Urothelium cell line (cell line): ENCODE results near the gene PSD2.

Experiments
- DNase-seq: peaks from one replicate; pipeline ENCODE4 v3.0.0; 2011; ENCODE audit warnings: low spot score, mixed read lengths
- FAIRE-seq: peaks from 2 replicates; lab custom pipeline; 2011; peaks lifted over from hg19 to GRCh38; lab: Jason Lieb, UNC

PSD2 gene

DNA sequence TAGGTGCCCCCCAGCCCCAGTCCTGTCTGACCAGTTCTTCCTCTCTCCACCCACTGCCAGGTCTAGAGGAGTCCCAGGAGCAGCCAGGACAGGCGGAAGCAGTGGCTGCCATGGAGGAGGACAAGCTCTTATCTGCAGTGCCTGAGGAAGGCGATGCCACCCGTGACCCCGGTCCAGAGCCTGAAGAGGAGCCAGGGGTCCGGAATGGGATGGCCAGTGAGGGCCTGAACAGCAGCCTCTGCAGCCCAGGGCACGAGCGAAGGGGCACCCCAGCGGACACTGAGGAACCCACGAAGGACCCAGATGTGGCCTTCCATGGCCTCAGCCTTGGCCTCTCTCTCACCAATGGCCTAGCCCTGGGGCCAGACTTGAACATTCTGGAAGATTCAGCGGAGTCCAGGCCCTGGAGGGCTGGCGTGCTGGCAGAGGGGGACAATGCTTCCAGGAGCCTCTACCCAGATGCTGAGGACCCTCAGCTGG, 13.8 kb downstream of the PSD2 start:
- no peak for FAIRE-seq

DNA sequence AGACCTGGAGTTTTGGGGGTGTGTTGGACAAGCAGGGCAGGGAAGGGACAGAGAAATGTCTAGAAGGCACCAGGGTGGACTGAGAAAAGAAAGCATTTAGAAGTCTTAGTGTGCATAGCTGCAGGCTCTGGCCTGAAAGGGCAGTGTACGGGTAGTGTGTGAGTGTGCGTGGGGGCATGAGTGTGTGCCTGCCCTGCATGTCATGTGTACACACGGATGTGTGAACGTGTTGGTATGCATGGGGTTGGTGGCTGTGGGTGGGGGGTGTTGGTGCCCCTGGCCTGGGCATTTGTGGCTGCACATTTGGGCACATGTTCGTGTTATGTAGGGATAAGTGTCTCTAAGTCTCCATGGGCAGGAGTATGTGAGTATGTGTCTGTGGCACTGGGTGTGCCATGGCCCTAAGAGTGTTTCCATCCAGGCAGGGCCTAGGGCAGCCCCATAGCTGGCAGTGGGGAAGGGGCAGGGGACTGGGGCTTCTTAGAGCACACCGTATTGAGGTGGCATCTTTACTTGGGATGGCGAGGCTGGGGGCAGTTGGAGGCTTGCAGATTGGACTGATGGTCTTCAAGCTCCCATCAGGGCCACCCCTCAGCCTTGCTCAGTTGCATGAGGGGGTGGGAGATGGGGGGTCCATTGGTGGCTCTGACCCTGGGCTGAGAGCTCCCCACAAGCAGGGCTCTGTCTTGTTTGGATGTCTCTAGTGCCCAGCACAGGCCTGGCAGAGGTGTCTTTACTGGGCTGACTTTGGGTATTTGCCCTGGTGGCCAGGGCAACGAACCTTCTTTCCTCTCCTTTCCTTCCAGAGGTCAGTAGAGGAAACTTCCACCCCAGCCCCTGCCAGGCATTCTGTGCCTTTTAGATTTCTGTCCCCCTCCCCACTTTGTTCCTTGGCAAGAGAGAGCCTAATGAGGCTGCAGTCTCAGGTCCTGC, 15.0 kb downstream of the PSD2 start:
- no peak for FAIRE-seq
- no peak for DNase-seq

More for the DNA sequence above, 13.8 kb downstream of the PSD2 start:
- no peak for DNase-seq

DNA sequence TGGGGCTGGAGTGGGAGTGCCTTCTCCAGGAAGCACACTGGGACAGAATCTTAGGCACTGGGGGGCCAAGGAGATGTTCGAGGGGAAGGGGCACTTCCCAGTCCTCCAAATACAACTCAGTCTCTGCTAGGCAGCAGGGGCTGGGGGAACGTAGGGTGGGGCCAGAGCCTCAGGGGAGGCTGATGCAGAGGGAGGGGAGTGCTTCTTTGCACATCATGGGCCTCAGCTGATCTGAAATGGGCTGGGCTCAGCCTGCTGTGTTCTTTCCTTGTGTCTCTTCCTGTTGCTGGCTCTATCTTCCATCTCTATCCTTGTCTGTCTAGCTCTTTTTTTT, 15.6 kb downstream of the PSD2 start:
- no peak for FAIRE-seq
- DNase-seq, result no peak

DNA sequence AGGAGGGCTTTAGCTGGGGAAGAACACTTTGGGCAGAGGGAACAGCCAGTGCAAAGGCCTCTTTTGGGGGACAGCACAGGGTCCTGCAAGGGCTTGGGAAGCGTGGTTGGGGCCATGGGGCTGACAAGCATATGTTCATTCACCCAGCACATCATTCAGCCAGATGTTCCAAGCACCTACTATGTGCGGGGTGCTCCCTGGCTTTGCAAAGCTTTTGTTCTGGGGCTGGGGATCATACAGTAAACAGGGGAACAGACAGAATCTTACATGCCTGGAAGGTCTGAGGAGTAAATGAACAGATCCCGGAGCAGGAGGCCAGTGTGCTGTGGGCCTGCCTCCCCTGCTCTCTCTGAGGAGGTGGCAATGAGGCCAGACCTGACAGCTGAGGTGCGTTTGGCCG, 16.7 kb downstream of the PSD2 start:
- no peak for FAIRE-seq
- no peak for DNase-seq

DNA sequence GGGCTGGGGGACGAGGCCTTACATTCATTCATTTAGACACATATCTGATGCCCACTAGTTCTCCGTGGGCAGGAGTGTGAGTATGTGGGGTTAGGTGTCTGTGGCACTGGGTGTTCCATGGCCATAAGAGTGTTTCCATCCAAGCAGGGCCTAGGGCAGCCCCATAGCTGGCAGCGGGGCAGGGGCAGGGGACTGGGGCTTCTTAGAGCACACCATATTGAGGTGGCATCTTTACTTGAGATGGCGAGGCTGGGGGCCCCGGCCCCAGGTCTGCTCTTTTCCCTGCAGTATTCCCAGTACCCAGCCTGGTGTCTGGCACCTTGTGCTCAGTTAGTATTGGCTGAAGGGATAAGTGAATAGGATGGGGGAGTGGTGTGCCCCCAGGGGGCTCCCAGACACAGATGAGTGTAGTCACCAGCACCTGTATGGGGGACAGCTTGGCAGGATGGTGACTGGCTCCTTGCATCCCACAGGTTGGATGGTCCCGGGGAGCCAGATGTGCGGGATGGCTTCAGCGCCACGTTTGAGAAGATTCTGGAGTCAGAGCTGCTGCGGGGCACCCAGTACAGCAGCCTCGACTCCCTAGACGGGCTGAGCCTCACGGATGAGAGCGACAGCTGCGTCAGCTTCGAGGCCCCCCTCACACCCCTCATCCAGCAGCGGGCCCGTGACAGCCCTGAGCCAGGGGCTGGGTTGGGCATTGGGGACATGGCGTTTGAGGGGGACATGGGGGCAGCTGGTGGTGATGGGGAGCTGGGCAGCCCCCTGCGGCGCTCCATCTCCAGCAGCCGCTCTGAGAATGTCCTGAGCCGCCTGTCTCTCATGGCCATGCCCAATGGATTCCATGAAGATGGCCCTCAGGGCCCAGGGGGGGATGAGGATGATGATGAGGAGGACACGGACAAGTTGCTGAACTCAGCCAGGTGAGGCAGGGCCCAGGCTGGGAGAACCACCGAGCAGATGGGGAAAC, 17.5 kb downstream of the PSD2 start:
- no peak for DNase-seq
- FAIRE-seq, result no peak

DNA sequence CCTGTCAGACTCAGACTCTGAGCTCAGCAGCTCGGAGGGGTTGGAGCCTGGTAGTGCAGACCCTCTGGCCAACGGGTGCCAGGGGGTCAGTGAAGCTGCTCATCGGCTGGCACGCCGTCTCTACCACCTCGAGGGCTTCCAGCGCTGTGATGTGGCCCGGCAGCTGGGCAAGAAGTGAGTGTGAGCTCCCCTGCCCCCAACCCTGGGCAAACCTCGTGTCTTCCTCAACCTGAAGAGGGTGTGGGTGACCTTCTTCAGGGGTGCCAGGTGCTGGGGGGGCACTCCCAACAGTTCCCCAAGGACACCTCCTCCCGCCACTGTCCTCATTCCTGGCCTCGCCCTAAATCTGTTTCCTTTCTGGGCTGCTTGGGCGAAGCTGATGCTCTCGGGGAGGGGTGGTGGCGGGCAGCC, 18.6 kb downstream of the PSD2 start:
- no peak for DNase-seq
- no peak for FAIRE-seq

DNA sequence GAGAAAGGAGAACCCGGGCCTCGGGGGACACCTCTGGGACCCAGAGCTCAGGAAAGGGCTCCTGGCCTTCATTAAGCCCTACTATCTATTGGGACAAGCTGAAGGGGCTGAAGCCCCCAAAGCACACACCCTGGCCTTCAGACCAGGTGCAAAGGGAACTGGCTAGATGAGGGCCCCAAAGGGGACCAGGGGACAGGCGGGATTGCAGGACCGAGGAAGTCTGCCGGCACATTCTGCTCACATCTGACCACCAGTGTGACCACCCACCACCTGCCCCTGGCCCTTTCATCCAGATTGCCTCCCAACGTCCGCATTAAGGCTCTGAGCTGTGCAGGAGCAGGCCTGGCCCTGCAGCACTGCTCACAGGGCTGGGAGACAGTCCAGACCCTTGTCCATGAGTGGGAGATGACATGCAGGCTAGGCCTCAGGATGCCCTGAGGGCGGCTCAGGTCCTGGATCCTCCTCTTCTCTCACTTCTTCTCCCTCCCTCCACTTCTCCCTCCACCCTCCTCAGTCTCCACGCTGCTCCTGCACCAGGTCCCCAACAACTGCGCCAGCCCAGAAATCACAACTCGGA, 19.2 kb downstream of the PSD2 start:
- FAIRE-seq (no peak), DNase-seq (no peak)

DNA sequence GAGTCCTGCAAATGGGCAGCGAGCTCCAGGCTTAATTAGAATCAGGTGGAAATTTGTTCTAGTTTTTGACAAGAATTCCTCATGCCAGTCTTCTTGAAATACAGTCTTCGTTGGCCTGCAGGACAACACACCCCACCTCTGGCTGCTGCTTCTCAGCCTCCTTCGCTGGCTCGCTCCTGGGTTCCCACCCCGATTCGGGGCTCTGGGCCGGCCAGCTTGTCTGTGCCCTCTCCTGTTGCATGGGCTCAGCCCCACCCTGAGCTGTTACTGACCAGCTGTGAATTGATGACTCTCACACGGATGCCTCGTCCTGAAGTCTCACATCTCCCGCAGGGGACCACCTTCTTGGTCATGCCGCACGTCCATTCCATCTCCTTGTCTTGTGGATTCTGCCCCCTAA, 21.0 kb downstream of the PSD2 start:
- FAIRE-seq, result no peak
- no peak for DNase-seq

DNA sequence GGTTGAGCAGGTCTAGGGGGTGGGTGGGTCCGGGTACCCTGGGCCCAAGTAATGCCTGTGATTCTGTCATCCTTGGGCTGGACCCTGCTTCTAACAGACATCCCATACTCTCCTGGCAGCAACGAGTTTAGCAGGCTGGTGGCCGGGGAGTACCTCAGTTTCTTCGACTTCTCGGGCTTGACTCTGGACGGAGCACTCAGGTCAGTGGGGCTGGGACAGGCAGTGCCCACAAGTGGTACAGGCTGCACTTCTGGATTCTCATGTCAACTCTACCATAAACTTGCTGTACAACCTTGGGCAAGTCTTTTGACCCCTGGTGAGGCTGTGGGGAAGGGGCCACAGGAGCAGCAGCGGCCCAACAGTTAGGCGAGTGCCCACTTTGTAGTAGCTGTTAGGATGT, 21.8 kb downstream of the PSD2 start:
- DNase-seq (no peak), FAIRE-seq (no peak)

DNA sequence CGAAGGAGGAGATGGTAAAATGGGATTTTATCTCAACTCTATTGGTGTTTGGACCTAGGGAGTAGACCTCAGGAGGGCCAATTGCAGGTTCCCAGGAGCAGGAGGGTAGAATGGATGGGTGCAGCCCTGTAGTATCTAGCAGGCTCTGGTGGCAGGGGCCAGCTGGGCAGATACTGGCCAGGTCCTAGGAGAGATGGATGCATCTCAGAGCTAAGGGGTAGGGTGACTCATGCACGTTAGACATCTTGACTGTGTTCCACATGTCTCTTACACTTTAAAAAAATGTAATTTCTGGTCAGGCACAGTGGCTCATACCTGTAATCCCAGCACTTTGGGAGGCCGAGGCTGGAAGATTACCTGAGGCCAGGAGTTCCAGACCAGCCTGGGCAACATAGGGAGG, 22.4 kb downstream of the PSD2 start:
- DNase-seq (no peak), FAIRE-seq (no peak)

DNA sequence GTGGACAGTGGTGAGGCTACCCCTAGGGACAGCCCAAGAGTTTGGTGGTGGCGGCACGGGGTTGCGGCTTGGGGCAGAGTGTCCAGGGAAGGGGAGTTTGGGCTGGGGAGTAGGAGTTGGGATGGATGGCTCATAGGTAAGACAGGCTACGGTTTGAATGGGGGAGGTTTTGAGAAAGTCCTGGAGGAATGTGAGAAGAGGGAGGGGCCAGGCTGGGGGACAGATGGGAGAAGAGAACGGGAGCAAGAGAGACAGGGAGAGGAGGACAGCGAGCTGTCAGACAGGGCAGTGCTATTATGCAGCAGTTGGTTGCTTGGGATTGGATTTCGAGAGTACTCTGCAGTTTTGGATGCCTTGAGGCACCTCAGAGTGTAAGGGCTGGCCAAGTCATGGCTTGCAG, 24.5 kb downstream of the PSD2 start:
- no peak for DNase-seq
- no peak for FAIRE-seq

DNA sequence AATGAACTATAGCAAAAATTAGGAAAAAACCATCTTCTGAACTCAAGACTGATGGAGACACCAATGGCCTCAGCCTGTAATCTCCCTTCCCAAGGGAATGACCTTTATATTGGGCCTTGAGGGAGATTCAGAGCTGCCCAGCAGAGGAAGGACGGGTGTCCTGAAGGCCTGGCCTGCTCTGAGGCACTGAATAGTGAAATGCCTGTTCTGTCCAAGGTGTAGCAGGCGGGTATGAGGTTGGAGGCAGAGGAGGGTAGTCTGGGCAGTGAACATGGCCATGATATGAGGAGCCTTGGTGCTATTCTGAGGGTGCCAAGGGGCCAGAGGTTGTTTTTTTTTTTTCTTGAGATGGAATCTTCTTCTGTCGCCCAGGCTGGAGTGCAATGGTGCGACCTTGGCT, 25.0 kb downstream of the PSD2 start:
- no peak for DNase-seq
- no peak for FAIRE-seq

DNA sequence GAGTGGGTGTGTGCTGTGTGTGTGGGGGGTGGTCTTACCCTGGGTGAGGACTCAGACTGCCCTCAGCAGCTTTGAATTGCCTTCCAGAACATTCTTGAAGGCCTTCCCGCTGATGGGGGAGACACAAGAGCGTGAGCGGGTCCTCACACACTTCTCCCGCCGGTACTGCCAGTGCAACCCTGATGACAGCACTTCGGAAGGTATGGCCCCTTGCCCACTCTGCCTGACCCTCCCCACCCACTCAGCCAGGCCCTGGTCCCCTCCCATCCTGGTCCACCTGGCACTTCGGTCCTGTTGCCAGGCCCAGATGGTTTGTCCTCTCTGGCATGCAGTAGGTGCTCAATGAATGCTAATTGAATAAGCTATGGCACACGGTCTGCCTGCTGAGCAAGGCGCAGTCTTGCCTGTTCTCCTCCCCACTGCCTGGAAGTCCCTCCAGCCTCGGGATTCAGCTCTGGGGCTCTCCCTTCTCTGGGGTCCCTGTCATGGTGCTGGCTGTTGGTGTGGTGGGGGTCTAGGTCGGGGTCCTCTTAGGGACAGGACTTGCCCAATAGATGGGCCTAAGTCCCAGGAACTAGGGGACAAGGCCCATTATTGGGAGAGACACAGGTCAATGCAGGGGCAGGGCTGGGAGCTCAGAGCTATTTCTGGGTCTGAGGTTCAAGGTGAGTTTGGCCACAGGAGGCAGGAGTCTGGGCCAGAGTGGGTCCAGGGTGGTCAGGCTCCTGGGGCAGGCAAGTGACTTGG, 26.4 kb downstream of the PSD2 start:
- FAIRE-seq (no peak), DNase-seq (no peak)

DNA sequence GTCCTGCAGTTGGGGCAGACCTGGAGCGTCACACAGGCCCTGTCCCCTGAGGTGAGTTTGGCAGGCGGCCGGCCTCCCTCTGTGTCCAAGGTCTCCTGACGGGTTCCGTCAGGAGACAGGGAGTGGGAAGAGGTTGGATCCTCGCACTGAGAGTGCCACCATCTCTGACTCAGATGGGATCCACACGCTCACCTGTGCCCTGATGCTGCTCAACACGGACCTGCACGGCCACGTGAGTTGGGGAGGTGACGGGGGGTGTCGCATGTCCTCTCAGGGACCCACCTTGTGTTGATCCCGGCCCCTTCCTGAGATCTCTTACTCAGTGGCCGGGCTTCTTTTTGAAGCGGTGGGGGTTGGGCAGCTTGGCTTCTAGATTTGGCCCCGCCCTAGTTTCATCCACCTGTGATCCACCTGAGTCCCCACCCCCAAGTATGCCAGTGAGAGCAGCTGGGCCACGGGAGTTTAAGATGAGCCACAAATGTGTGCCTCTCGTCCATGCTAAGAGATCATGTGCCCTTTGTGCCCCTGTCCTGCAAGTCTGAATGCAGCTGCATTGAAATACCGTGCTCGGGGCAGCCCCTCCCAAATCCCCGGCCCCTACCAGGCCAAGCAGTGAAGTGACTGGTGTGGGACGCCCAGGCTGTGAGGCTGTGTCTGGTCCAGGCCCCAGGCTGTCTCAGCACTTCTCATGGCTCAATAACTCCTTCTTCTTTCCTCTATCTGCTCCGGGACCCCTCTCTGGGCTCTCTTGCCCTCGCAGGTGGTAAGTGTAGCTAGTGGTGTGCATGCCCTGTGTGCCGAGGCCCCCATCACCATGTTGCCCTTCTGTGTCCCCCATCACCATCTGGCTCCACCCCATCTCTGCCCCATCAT, 27.2 kb downstream of the PSD2 start:
- DNase-seq, result no peak
- no peak for FAIRE-seq

DNA sequence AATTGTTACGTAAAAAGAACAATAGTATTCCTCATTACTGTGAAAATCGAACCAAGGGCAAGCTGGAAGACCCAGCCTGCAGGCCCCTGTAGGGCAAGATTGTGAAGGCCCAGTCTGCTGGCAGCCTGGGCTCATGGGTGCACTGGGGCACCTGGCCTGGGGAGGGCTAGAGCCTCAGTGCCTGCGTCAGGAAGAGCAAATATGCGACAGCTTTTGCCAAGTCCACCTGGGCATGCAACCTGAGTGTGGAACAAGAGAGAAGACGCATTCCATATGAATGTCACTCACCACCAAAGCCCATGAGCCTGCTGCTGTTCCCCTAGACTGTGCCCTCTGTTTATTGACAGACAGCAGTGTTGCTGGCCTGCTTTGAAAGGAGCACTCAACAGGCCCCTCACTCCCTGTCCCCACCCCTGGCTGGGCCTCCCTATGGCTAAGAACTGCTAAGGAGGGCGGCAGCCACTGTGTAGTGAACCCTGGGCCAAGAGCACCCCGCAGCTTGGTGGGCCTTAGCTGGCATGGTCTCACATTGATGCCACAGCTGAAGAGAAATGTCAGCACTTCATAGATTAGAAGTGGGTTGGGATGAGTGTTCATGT, 28.2 kb downstream of the PSD2 start:
- DNase-seq (no peak), FAIRE-seq (no peak)

DNA sequence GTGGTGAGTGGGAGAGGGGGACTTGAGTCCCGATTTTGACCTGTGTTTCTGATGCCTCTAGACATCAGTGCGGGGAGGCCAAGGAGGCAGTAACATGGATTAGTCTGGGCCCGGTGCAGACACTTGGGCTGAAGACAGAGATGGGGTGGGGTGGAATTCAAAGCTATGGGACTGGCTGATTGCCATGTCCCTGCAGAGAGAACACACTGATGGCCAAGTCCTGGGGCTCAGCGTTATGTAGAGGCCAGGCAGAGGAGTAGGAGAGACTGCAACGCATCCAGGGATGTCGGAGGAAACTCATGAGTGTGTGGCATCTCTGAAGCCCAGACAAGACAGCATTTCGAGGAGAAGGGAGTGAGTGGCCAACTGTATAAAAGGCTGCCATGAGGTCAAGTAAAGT, 30.1 kb downstream of the PSD2 start:
- FAIRE-seq (no peak), DNase-seq (no peak)

DNA sequence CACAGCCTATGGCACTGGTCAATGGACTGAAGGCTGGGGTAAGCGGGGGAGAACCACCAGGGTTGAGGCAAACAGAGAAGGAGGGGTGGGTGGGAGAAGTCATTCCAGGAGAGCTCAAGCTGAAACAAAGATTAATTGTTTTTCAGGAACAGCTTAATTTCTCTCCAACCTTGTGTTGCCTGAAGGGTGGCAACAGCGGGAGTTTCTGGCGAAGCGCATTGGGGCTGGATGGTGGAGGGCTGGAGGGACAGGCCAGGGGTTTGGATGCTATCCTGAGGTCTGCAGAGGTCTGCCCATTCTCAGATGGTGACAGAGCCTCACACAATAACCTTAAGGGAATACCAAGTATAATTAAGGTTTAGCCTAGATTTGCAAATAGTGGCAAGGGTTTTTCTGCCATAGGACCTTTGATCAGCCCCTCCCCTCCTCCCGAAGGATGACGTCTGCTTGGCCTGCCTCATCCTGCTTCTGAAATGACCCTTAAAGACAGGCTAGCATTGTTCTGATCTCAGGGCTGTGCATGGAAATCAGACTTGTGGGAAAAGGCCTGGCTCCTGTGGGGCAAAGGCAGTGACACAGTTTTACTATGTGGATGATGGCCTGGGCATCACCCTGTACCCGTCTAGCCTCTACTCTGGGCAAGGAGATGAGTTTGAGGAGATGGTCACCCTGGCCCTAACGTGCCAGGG, 32.7 kb downstream of the PSD2 start:
- FAIRE-seq (no peak), DNase-seq (no peak)

DNA sequence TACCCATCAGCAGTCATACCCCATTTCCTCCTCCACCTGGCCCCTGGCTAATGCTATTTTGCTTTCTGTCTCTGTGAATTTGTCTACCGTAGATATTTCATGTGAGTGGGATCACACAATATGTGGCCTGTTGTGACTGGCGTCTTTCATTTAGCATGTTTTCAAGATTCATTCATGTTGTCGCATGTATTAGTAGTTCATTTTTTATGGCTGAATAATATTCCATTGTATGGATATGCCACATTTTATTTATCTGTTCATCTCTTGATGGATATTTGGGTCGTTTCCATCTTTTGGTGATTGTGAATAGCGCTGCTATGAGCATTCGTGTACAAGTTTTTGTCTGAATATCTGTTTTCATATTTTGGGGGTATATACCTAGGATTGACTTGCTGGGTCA, 33.9 kb downstream of the PSD2 start:
- DNase-seq, result no peak
- FAIRE-seq, result no peak

DNA sequence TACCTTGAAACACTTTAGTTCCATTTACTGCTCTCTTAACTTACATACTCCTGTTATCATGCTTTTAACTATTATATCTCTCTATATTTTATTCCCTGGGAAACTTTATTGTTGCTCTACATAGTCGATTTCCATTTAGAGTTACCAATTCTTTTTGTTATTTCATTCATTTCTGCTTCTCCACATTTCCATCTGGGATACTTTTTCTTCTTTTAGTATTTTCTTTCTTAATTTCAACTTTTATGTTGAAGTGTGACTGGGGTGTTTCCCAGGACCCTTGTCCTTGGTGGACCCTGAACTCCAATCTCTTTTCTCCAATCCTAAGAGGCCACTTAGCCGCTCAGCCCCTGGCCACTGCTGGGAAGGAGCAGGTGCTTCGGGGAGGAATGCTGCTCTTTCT, 36.0 kb downstream of the PSD2 start:
- FAIRE-seq (no peak), DNase-seq (no peak)
